Stimulated activated CD8-positive, alpha-beta memory T cell treated with anti-CD3 and anti-CD28 coated beads, Interleukin-7, amount 100 ng/mL, for 48 hours (primary cell): ENCODE data around the gene SYT12.
A peak's percentile ranks its signal among the peaks of the same experiment; 100 is the strongest.
"Not testable (repeated sequence)": the region's sequence is repeated elsewhere in the genome, so short reads cannot be mapped to it uniquely, and the experiment has no call there.

Source experiments
- DNase-seq, 2 donors: peaks; one replicate each; pipeline ENCODE4 v3.0.0-alpha.2; 2020; ENCODE audit warnings: low read depth in 1 of 2; ENCODE audit errors: extremely low read depth in 1 of 2

The SYT12 gene

GRCh38 chr11:66996609-66997273 lies 26.2 kb upstream of the SYT12 start:
- DNase-seq, result no peak

GRCh38 chr11:66999555-66999954 lies 23.4 kb upstream of the SYT12 start:
- no peak for DNase-seq

DNA sequence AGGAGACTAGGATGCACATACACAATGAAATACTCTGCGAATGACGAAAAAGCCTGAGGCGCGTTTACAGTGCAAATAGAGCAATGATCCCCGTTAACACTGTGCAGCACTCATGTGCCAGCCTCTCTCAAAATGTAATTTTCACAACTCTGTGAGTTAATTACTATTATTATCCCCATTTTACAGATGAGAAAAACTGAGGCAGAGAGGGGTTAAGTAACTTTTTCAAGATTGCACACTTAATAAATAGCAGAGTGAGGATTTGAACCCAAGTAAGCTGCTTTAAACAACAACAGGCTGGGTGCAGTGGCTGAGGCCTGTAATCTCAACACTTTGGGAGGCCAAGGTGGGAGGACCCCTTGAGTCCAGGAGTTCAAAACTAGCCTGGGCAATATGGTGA lies 21.6 kb upstream of the SYT12 start:
- DNase-seq, result no peak

GRCh38 chr11:67002297-67002913 lies 20.5 kb upstream of the SYT12 start:
- no peak for DNase-seq

DNA sequence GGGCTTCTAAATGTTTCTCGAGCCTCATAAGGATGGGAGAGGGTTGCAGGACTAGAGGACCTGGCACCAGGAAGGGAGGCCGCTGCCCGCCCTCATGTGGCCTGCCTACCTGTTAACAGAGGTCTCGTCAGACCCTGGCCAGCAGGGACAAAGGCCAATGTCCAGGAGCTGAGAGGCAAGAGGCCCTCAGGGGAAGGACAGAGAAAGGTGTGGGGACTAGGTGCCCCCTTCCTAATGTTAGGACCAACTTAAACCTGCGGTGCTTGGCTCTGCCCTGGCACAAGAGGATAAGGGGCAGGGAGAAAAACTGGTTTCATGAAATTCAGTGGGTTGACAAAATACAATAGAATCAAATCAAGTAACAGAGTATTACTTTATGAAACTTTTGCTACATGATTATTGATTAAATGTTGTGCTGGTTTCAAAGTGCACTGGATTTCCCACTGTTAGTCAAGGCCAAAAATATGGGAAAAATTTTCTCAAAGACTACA lies 20.0 kb upstream of the SYT12 start:
- DNase-seq, result no peak

DNA sequence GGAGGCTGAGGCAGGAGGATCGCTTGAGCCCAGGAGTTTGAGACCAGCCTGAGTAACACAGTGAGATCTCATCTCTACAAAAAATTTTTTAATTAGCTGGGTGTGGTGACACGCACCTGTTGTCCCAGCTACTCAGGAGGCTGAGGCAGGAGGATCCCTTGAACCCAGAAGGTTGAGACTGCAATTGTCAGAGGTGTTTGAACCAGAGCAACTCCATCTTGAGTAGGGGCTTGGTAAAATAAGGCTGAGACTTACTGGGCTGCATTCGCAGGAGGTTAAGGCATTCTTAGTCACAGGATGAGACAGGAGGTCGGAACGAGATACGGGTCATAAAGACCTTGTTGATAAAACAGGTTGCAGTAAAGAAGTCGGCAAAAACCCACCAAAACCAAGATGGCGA lies 17.7 kb upstream of the SYT12 start:
- not testable (repeated sequence) for DNase-seq

GRCh38 chr11:67006029-67006884 lies 16.7 kb upstream of the SYT12 start:
- peak in 1 of 2 donors; percentile 21 for DNase-seq

- DNase-seq, result no peak
These were observed 15.8 kb upstream of the SYT12 start for GRCh38 chr11:67007126-67007525.

DNA sequence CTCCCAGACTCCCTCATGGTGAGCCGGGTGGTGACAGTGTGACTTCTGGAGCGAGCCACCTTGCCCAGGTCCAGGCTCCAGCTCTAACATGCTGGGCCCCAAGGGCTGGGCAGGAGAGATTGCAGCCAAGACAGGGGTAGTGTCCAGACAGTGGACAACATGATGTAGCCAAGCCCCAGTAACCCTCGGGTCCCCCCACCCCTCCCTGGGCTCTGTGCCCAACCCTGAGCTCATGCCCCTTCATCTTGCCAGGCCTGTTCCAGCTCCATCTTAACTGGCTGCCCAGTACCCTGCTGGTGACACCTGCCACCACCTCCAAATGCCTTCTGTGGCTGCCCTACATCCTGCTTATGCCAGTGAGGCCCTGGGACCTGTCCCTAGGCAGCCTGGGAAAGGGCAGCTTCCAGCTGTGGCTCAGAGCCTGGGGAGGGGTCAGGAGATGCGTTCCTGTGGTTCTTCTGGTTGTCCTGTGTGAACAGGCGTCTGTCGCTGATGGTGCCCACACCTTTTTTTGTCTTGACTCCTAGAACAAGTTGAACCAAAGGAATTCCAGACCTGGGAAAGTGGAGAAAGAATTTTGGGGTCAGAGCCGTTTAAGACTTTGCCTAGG lies 12.5 kb upstream of the SYT12 start:
- no peak for DNase-seq

GRCh38 chr11:67013511-67014045 lies 9.4 kb upstream of the SYT12 start:
- DNase-seq, result no peak

- DNase-seq, result no peak
These were observed 8.6 kb upstream of the SYT12 start for GRCh38 chr11:67014343-67014742.

GRCh38 chr11:67015048-67015447 lies 7.9 kb upstream of the SYT12 start:
- no peak for DNase-seq

DNA sequence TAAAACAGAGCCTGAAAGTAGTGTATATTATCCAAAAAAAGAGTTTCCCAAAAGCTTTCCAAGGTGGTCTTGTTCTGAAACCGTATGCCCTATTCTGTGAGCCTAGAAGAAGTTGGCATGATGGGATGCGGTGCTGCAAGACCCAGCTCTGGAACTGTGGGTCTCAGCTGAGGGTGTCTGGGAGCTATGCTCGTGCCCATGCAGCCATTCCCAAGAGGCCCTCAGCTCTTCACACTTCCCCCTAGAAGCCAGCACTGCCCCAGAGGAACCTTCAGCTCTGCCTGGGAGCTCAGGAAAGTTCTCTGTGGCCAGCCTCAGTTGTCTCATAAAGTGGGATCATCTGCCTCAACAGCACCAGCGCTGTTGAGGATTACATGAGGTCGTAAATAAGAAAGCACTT lies 6.4 kb upstream of the SYT12 start:
- no peak for DNase-seq

DNA sequence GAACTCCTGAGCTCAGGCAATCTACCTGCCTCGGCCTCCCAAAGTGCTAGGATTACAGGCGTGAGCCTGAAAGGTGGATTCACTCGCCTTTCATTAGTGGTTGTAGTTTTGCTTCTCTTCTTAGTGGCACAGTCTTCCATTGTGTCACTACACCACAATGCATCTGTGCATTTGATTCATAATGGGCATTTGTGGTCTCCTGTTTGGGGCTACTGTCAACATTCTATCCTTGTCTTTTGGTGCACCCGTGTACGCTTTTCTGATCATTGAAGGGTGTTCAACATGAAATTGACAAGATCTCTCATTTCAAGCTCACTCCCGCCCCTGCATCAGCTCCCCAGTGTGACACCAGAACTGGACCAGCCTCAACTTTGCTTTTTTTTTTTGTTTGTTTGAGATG lies 2.0 kb upstream of the SYT12 start:
- DNase-seq, result no peak

GRCh38 chr11:67022341-67022933 lies 497 bp upstream of the SYT12 start:
- DNase-seq, result no peak

DNA sequence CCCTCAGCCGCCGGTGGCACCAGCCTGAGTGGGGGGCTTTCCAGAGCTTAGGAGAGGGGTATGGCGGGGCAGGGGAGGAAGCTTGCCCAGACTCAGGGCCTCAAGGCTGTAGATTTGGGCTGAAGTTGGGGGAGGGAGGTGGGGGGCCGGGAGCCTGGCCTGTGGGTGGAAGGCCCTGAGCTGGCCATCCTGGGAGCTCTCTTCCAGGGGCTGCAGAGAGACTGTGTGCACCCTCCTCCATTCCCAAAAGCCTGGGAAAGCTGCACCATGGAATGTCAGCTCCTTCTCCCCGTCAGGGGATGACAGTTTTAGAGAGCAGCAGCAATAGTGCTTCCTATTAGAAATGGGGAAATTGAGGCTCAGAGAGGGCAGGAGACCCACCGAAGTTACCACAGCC lies 1.0 kb downstream of the SYT12 start:
- no peak for DNase-seq

- peak in 1 of 2 donors; percentile 15 for DNase-seq
These were observed 1.5 kb downstream of the SYT12 start for GRCh38 chr11:67024410-67024809.

GRCh38 chr11:67024966-67025365 lies 2.0 kb downstream of the SYT12 start:
- DNase-seq, result no peak

DNA sequence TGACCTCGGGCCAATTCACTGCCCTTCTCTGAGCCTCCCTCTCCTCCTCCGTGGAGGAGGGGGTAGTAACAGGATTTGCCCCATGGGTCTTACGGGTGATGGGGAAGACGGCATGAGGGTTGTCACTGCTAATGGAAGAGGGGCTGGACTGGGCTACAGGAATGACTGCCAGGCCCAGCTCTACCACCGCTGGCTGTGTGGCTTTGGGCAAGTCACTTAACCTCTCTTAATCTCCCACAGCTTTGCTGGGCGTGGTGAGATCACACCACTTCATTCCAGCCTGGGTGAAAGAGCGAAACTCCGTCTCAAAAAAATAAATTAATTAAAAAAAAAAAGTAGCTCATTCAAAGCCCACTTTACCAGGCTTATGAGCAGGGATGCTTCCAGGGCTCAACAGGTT lies 2.8 kb downstream of the SYT12 start:
- DNase-seq, result no peak

- DNase-seq, result no peak
These were observed 4.0 kb downstream of the SYT12 start for GRCh38 chr11:67026941-67027340.

GRCh38 chr11:67027483-67027930 lies 4.6 kb downstream of the SYT12 start:
- no peak for DNase-seq
